ENCODE results near the gene CACNA1C.

Gene CACNA1C

GRCh38 chr12:2631653-2632350 is 579.0 kb downstream of the CACNA1C start:
- no peak for DNase-seq

GRCh38 chr12:2633176-2633824 is 580.5 kb downstream of the CACNA1C start:
- DNase-seq, result no peak

- no peak for DNase-seq
Observed at GRCh38 chr12:2633825-2634200, 581.0 kb downstream of the CACNA1C start.

GRCh38 chr12:2634471-2634870 is 581.7 kb downstream of the CACNA1C start:
- DNase-seq, result no peak

- DNase-seq, result no peak
Observed at GRCh38 chr12:2636741-2637340, 584.1 kb downstream of the CACNA1C start.

- DNase-seq, result no peak
Observed at GRCh38 chr12:2637371-2637770, 584.6 kb downstream of the CACNA1C start.

GRCh38 chr12:2638273-2639019 is 585.7 kb downstream of the CACNA1C start:
- no peak for DNase-seq

GRCh38 chr12:2639020-2639298 is 586.2 kb downstream of the CACNA1C start:
- DNase-seq, result no peak

- no peak for DNase-seq
Observed at GRCh38 chr12:2640281-2640680, 587.5 kb downstream of the CACNA1C start.

GRCh38 chr12:2640709-2641108 is 587.9 kb downstream of the CACNA1C start:
- DNase-seq, result peak in 2 of 14 donors; percentile 14 to 67

- DNase-seq, result no peak
Observed at GRCh38 chr12:2641207-2641606, 588.4 kb downstream of the CACNA1C start.

- no peak for DNase-seq
Observed at GRCh38 chr12:2641761-2642160, 589.0 kb downstream of the CACNA1C start.

GRCh38 chr12:2642176-2642892 is 589.5 kb downstream of the CACNA1C start:
- no peak for DNase-seq

GRCh38 chr12:2642896-2643425 is 590.2 kb downstream of the CACNA1C start:
- no peak for DNase-seq

- DNase-seq, result no peak
Observed at GRCh38 chr12:2643576-2644135, 590.9 kb downstream of the CACNA1C start.

GRCh38 chr12:2644683-2645405 is 592.1 kb downstream of the CACNA1C start:
- no peak for DNase-seq

- no peak for DNase-seq
Observed at GRCh38 chr12:2645460-2645859, 592.7 kb downstream of the CACNA1C start.

- DNase-seq, result no peak
Observed at GRCh38 chr12:2646341-2646740, 593.6 kb downstream of the CACNA1C start.

GRCh38 chr12:2647186-2647585 is 594.4 kb downstream of the CACNA1C start:
- no peak for DNase-seq

GRCh38 chr12:2648406-2648805 is 595.6 kb downstream of the CACNA1C start:
- no peak for DNase-seq
